SK-MEL-5 (cell line): ENCODE data around the gene KIF3C. TPM values are rescaled to one million over a fixed set of nuclear protein-coding genes. Genes with fewer than 3 reads are reported as not detected.
"Not testable (repeated sequence)": the region's sequence is repeated elsewhere in the genome, so short reads cannot be mapped to it uniquely, and the experiment has no call there.

ENCODE experiments used
- DNase-seq: peaks from one replicate; pipeline ENCODE4 v3.0.0-alpha.2; 2016; ENCODE audit warnings: low read depth, low spot score
- in situ Hi-C: cut with HindIII; loops from 2 replicates; pipeline ENCODE4 v1.10.0; 2016; ENCODE audit warnings: low sequenced_read_pairs, high pct_unique_total_duplicates, low pct_unique_long_range_greater_than_20kb
- total RNA-seq: library from RNA; depleted of rRNA; stranded (reverse); fragments of >200 nt; shearing (Covaris generic); gene quantifications from 2 replicates; pipeline ENCODE4 v1.2.3, GENCODE V29; 2014

Gene KIF3C
- total RNA-seq, 1 experiment from 2014 or later = 19.3 TPM

- in situ Hi-C loops = no loop called here
Observed at GRCh38 chr2:25903216-25903776, 79.0 kb downstream of the KIF3C start.

GRCh38 chr2:25899404-25899970 lies 82.8 kb downstream of the KIF3C start:
- in situ Hi-C loops = no loop called here
- DNase-seq = no peak

More at GRCh38 chr2:25903216-25903776, 79.0 kb downstream of the KIF3C start:
- peak; percentile 20 for DNase-seq

GRCh38 chr2:25897506-25897905 lies 84.8 kb downstream of the KIF3C start:
- in situ Hi-C loops = no loop called here

GRCh38 chr2:25896308-25896707 lies 86.0 kb downstream of the KIF3C start:
- DNase-seq, in situ Hi-C loops: not testable (repeated sequence)

More at GRCh38 chr2:25897506-25897905, 84.8 kb downstream of the KIF3C start:
- no peak for DNase-seq

- in situ Hi-C loops = no loop called here
- no peak for DNase-seq
Observed at GRCh38 chr2:25895610-25896009, 86.7 kb downstream of the KIF3C start.

GRCh38 chr2:25895018-25895417 lies 87.3 kb downstream of the KIF3C start:
- in situ Hi-C loops = no loop called here
- no peak for DNase-seq

GRCh38 chr2:25894135-25894830 lies 88.0 kb downstream of the KIF3C start:
- DNase-seq = peak; percentile 46
- in situ Hi-C loops = no loop called here

- in situ Hi-C loops = no loop called here
- DNase-seq = no peak
Observed at GRCh38 chr2:25891672-25892071, 90.6 kb downstream of the KIF3C start.

GRCh38 chr2:25887624-25888242 lies 94.6 kb downstream of the KIF3C start:
- in situ Hi-C loops = no loop called here
- DNase-seq = no peak

- in situ Hi-C loops = no loop called here
- no peak for DNase-seq
Observed at GRCh38 chr2:25885933-25886332, 96.4 kb downstream of the KIF3C start.

GRCh38 chr2:25881764-25882163 lies 100.5 kb downstream of the KIF3C start:
- DNase-seq = no peak
- in situ Hi-C loops = no loop called here

GRCh38 chr2:25879133-25879730 lies 103.1 kb downstream of the KIF3C start:
- no peak for DNase-seq
- in situ Hi-C loops = no loop called here

GRCh38 chr2:25878361-25879132 lies 103.8 kb downstream of the KIF3C start, which contains the start of gene ASXL2:
ASXL2 (minus strand) TSS chr2:25878487; CDS start chr2:25878222, 265 bp downstream.
- in situ Hi-C loops = no loop called here

GRCh38 chr2:25877431-25878360 lies 104.6 kb downstream of the KIF3C start:
- in situ Hi-C loops = no loop called here
- peak; percentile 76 for DNase-seq

More at GRCh38 chr2:25878361-25879132, 103.8 kb downstream of the KIF3C start, which contains the start of gene ASXL2:
- DNase-seq = peak; percentile 99
